ENCODE data around the gene LCP1. TPM values are rescaled to one million over a fixed set of nuclear protein-coding genes. Genes with fewer than 3 reads are reported as not detected.

Gene LCP1
- total and polyA plus RNA-seq, 2 of the 13 experiments (the other 11 are each of a cell fraction or from before 2014, with no cell fraction given), result 1.6 TPM

DNA sequence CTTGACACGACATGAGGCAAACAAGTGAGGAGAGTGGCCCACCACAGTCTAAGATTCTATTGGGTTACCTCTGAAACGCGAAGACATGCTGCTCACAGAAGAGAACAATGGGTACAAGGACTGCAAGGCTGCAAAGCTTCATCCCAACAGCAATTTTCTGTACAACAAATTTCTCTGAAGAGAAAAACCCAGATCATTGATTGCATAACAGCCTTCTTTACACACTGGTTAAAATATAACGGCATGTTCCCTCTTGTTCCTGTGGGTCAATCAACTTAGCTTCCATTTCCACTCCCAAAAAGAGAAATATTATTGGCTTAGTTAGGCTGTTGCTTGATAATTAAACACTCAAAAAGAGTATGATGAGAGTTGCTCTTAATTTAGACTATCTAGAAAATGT lies 77.1 kb downstream of the LCP1 start, which contains the start of gene CPB2 (continued):
- TF ChIP-seq, protein P1, sequence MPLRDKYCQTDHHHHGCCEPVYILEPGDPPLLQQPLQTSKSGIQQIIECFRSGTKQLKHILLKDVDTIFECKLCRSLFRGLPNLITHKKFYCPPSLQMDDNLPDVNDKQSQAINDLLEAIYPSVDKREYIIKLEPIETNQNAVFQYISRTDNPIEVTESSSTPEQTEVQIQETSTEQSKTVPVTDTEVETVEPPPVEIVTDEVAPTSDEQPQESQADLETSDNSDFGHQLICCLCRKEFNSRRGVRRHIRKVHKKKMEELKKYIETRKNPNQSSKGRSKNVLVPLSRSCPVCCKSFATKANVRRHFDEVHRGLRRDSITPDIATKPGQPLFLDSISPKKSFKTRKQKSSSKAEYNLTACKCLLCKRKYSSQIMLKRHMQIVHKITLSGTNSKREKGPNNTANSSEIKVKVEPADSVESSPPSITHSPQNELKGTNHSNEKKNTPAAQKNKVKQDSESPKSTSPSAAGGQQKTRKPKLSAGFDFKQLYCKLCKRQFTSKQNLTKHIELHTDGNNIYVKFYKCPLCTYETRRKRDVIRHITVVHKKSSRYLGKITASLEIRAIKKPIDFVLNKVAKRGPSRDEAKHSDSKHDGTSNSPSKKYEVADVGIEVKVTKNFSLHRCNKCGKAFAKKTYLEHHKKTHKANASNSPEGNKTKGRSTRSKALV (CRISPR knock-in tag; IDR thresholded peaks at IDR 0.05), result no peak
- TF ChIP-seq FOXP4 (CRISPR knock-in tag; IDR thresholded peaks at IDR 0.05) (peak; percentile 53), TFDP2 (CRISPR knock-in tag; IDR thresholded peaks at IDR 0.05) (peak; percentile 58), ZMYM3 (CRISPR knock-in tag; IDR thresholded peaks at IDR 0.05) (peak; percentile 65; the same call in 1 of the 2 replicates), HDAC2 (CRISPR knock-in tag; IDR thresholded peaks at IDR 0.05) (peak; percentile 78), TFE3 (CRISPR knock-in tag; IDR thresholded peaks at IDR 0.05) (peak; percentile 52; the same call in 1 of the 2 replicates), CREB1 (IDR thresholded peaks at IDR 0.05) (no peak), CREB1 (CRISPR knock-in tag; IDR thresholded peaks at IDR 0.05) (peak; percentile 46; the same call in 1 of the 2 replicates), ZNF678 (CRISPR knock-in tag; IDR thresholded peaks at IDR 0.05) (no peak), LCORL (IDR thresholded peaks at IDR 0.05) (no peak), LCORL (CRISPR knock-in tag; IDR thresholded peaks at IDR 0.05) (peak; percentile 43; the same call in 1 of the 2 replicates), ZNF3 (CRISPR knock-in tag; IDR thresholded peaks at IDR 0.05) (peak; percentile 70; the same call in 1 of the 2 replicates)
- TF ChIP-seq, protein P2, sequence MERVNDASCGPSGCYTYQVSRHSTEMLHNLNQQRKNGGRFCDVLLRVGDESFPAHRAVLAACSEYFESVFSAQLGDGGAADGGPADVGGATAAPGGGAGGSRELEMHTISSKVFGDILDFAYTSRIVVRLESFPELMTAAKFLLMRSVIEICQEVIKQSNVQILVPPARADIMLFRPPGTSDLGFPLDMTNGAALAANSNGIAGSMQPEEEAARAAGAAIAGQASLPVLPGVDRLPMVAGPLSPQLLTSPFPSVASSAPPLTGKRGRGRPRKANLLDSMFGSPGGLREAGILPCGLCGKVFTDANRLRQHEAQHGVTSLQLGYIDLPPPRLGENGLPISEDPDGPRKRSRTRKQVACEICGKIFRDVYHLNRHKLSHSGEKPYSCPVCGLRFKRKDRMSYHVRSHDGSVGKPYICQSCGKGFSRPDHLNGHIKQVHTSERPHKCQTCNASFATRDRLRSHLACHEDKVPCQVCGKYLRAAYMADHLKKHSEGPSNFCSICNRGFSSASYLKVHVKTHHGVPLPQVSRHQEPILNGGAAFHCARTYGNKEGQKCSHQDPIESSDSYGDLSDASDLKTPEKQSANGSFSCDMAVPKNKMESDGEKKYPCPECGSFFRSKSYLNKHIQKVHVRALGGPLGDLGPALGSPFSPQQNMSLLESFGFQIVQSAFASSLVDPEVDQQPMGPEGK (CRISPR knock-in tag; IDR thresholded peaks at IDR 0.05), result 0 out of 2 replicates have a peak, but pooled peaks have one; percentile 16
- TF ChIP-seq, protein P3, sequence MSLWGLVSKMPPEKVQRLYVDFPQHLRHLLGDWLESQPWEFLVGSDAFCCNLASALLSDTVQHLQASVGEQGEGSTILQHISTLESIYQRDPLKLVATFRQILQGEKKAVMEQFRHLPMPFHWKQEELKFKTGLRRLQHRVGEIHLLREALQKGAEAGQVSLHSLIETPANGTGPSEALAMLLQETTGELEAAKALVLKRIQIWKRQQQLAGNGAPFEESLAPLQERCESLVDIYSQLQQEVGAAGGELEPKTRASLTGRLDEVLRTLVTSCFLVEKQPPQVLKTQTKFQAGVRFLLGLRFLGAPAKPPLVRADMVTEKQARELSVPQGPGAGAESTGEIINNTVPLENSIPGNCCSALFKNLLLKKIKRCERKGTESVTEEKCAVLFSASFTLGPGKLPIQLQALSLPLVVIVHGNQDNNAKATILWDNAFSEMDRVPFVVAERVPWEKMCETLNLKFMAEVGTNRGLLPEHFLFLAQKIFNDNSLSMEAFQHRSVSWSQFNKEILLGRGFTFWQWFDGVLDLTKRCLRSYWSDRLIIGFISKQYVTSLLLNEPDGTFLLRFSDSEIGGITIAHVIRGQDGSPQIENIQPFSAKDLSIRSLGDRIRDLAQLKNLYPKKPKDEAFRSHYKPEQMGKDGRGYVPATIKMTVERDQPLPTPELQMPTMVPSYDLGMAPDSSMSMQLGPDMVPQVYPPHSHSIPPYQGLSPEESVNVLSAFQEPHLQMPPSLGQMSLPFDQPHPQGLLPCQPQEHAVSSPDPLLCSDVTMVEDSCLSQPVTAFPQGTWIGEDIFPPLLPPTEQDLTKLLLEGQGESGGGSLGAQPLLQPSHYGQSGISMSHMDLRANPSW (CRISPR knock-in tag; IDR thresholded peaks at IDR 0.05; ENCODE audit: borderline replicate concordance), result no peak
